HG03175 (cell line): ENCODE results near the gene THSD4.

ENCODE experiments used
- ATAC-seq: cut with Tn5 transposase; IDR thresholded peaks from one replicate; pipeline ENCODE4 v1.9.1; 2021; ENCODE audit warnings: mild to moderate bottlenecking, moderate library complexity; ENCODE audit not compliant: unreplicated experiment

The THSD4 gene

DNA sequence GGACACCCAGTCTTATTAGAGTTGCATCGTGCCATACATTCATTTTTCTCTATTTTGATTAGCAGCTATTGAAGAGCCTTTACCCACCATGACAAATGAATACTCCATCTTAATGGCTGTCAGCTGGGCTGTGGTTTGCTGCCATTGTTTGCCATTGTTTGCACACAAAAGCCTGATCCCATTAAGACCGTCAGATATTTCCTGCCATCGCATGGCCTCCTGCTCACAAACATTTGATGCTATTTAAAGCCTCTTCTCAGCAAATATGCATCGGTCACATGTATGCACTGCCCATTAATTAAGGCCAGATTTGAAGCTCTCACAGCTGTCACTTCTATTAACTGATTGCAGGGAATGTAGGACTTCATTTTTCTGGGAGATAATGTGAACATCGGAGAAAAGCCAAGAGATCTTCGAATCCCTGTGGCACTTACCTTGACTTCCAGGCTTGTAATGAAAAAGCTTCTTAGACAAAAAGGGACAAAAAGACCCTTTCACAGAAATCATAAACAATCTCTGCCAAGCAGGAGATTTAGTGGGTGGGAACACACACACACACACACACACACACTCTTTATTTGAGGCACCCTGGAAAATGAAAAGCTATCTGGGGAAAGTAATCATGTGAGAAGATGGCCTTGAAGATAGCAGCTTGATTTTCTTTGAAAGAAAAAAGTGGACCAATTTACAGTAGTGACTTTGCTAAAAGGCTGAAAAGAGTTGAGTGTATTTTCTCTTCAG, 519.7 kb downstream of the THSD4 start:
- no peak for ATAC-seq

GRCh38 chr15:71635735-71636134, 520.5 kb downstream of the THSD4 start:
- no peak for ATAC-seq

- no peak for ATAC-seq
Observed at GRCh38 chr15:71638876-71639275, 523.6 kb downstream of the THSD4 start.

DNA sequence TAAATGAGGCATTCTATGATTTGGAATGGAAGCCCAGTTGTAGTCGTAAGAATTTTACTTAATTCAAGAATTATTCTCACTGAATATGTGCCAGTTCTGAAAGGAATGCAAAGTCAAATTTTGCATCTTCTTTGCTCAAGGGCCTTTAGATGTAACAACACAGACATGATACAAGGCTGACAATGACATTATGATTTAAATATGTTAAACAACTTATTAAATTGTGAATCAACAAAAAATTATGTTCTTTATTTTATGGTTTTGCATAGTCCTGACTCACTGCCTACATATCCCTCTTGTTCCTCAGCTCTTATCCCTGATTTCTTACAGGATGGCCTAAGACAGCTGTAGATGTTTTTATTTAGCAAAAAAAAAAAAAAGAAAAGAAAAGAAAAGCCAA, 524.2 kb downstream of the THSD4 start:
- ATAC-seq, result no peak

GRCh38 chr15:71643918-71644317, 528.6 kb downstream of the THSD4 start:
- no peak for ATAC-seq

- no peak for ATAC-seq
Observed at GRCh38 chr15:71646767-71647486, 531.7 kb downstream of the THSD4 start.

GRCh38 chr15:71647487-71647808, 532.2 kb downstream of the THSD4 start:
- ATAC-seq, result no peak

GRCh38 chr15:71648095-71648494, 532.8 kb downstream of the THSD4 start:
- no peak for ATAC-seq

GRCh38 chr15:71649894-71650293, 534.6 kb downstream of the THSD4 start:
- no peak for ATAC-seq

- ATAC-seq, result no peak
Observed at GRCh38 chr15:71650603-71651002, 535.3 kb downstream of the THSD4 start.

GRCh38 chr15:71651750-71652186, 536.5 kb downstream of the THSD4 start:
- no peak for ATAC-seq

- no peak for ATAC-seq
Observed at GRCh38 chr15:71654042-71654719, 538.9 kb downstream of the THSD4 start.

DNA sequence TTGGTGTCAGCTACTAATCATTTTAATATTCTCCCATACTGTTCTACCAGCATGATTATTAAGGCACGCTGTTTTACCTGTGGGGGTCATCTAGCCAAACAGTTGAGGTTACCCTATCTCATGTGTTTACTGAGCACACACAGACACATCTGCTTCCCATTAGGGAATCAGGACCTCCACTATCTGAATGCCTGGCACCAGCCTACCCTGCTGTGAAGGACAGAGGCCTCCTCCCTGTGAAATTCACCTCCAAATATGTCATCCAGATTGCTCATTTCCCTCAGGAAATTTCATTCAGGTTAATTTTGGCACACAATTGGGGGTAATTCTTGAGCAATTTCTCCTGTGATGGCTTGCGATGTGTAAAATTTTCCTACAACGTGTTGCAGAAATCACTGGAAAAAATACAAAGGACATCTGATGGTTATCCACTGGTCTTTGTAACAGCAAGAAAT, 539.5 kb downstream of the THSD4 start:
- no peak for ATAC-seq

DNA sequence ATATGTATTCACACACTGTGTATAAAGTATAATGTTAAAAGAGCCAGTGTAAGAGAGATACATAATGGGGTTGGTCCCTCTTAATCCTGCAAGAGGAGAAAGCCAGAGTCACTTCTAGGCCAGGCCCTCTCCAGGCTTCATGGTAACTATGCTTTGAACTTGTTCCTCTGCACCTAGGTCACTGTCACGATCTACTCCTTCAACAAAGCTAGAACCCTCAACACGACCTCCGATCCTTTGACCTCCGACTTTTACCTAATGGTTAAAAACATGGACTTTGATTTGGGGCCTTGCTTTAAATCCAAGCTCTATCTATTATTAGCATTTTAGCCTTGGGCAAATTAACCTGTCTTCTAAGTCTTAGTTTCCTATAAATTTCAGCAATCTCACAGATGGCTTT, 541.2 kb downstream of the THSD4 start:
- no peak for ATAC-seq

DNA sequence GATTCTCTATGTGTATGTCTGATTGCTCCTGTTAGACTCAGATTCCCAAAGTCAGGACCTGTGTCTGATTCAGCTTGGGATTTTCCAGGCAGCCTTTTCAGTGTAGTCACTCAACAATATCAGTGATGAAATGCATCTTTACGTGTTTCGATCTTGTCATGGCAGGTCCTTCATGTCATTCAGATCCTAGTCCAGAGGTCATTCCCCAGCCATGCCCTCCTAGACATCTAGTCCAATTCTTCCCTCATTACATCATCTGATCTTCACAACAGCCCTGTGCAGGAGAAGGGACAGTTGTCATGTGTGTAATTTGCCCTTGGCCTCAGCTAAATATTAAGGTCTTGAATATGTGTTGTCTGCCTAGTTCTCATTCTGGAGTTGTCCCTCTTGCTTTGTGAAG, 541.9 kb downstream of the THSD4 start:
- no peak for ATAC-seq

GRCh38 chr15:71658036-71658435, 542.8 kb downstream of the THSD4 start:
- ATAC-seq, result no peak

DNA sequence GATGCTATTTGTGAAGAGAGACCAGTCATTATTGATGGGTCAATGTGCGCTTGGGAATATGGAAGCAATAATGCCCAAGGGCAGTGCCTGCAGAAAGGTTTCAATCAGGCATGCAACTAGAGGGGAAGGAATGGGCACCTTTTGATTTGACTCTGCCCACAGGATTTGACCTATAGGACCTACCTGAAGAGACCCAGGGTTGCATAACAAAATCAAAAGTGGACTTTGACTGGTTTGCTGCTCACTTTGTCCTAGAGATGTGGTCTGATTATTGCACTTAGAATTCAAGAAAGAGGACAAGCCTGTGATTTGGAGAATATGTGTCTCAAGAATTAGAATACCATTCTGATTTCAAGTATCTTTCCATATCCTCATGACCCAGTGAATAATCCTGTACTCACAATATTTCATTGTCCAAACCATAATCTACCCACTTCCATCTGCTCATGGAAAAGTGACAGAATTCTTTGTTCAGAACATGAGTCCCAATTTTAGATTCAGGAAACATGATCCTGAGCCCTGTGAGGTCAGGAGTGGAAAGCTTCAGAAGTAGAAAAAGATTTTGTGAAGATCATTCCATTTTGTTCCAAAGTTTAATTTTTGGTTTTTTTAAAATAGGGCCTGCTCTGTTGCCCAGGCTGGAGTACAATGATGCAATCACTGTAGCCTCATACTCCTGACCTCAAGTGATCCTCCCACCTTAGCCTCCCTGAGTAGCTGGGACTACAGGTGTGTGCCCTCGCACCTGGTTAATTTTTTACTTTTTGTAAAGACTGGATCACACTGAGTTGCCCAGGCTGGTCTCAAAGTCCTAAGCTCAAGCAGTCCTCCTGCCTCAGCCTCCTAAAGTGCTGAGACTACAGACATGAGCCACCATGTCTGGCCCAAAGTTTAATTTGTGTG, 543.8 kb downstream of the THSD4 start:
- no peak for ATAC-seq

GRCh38 chr15:71659730-71660067, 544.4 kb downstream of the THSD4 start:
- no peak for ATAC-seq

- ATAC-seq, result no peak
Observed at GRCh38 chr15:71660501-71660900, 545.2 kb downstream of the THSD4 start.

GRCh38 chr15:71662306-71662705, 547.0 kb downstream of the THSD4 start:
- ATAC-seq, result no peak

GRCh38 chr15:71664622-71665021, 549.4 kb downstream of the THSD4 start:
- no peak for ATAC-seq
